SHP77 (cell line): ENCODE measurements around the gene CNTN6.

Experiments
- DNase-seq, 2 experiments: peaks; one replicate each; lab custom pipeline; 2025; lab: John Stamatoyannopoulos, UW

The CNTN6 gene

GRCh38 chr3:1421577-1421976 is 328.8 kb downstream of the CNTN6 start:
- no peak for DNase-seq

DNA sequence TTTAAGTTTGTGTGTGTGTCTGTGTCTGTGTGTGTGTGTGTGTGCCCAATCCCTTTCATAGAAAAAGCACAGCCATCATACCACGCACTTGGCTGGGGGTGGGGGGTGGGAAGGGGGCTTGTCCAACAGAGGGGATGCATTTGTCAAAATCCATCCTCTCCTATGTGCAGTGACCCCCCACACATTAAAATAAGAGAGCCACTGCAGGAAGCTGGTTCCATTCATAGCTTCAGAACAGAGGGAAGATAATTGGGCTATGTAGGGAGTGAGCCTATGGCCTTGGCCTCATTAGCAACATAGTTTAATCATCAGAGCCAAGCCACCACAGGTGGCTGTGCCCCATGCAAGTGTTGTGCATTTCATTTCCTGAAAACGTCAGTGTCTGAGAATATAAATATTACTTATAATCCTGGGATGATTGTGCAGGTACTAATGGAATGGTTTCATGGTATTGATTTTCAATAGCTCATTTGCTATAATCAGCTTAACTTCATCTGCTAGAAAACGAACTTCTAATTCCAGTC is 330.8 kb downstream of the CNTN6 start:
- no peak for DNase-seq

GRCh38 chr3:1439395-1439794 is 346.6 kb downstream of the CNTN6 start:
- DNase-seq: peak in 1 of 2 experiments; percentile 7

DNA sequence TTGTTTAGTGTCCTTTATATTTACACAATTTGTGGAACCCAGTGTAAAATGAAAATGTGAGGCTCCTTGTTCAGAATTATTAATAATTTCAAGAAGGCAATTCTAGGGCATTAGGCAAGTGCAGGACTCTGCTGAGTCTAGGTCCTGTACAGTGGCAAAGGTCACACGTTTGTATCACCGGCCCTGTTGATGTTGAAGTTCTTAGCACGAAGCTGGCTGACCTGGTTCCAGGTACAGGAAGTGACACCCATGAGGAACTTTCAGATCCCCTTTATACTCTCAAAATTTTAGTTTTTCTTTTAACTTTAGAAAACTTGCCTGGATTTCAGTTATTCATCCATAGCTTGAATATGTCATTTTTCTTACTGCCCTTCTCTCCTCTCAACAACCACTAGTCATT is 349.4 kb downstream of the CNTN6 start:
- no peak for DNase-seq

- DNase-seq: no peak
Measured at GRCh38 chr3:1444195-1444594, 351.4 kb downstream of the CNTN6 start.

- no peak for DNase-seq
Measured at GRCh38 chr3:1446531-1446930, 353.7 kb downstream of the CNTN6 start.

- DNase-seq: no peak
Measured at GRCh38 chr3:1447452-1447851, 354.6 kb downstream of the CNTN6 start.

DNA sequence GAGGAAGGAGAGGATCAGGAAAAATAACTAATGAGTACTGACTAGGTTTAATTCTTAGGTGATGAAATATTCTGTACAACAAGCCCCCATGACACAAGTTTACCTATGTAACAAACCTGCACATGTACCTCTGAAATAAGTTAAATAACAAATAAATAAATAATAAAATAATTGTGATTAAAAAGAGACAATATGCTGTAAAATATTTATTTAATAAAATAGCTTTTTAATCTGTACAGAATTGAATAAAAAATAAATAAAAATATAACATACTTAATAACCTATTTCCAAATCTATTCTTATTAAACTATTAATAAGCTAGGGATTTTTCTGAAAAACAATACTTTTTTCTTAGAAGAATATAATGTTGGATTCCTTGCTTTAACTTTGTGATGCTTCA is 355.6 kb downstream of the CNTN6 start:
- DNase-seq: no peak
